SJCRH30 (cell line): ENCODE results near the gene RBM11. TPM values are rescaled to one million over a fixed set of nuclear protein-coding genes. Genes with fewer than 3 reads are reported as not detected.

Experiments used
- DNase-seq, 2 experiments: peaks; one replicate each; pipeline ENCODE4 v3.0.0-alpha.2; 2015 to 2020
- H3K27ac ChIP-seq: fragments of 250-450 bp; sonication (Bioruptor Pico); 2 replicates; pipeline ENCODE4 v1.5.1; 2020; ENCODE audit warnings: mild to moderate bottlenecking, moderate library complexity
- H3K27me3 ChIP-seq: fragments of 250-450 bp; sonication (Bioruptor Pico); 2 replicates; pipeline ENCODE4 v1.5.1; 2020; ENCODE audit warnings: mild to moderate bottlenecking, moderate library complexity
- H3K36me3 ChIP-seq: fragments of 250-450 bp; sonication (Bioruptor Pico); 2 replicates; pipeline ENCODE4 v1.5.1; 2020; ENCODE audit warnings: mild to moderate bottlenecking, moderate library complexity
- H3K4me1 ChIP-seq: fragments of 250-450 bp; sonication (Bioruptor Pico); 2 replicates; pipeline ENCODE4 v1.5.1; 2020; ENCODE audit warnings: mild to moderate bottlenecking, moderate library complexity
- H3K4me3 ChIP-seq: fragments of 250-450 bp; sonication (Bioruptor Pico); 2 replicates; pipeline ENCODE4 v1.5.1; 2020; ENCODE audit warnings: mild to moderate bottlenecking, moderate library complexity
- H3K9me3 ChIP-seq: fragments of 250-450 bp; sonication (Bioruptor Pico); replicated peaks from 2 replicates; pipeline ENCODE4 v1.5.1; 2020; ENCODE audit warnings: mild to moderate bottlenecking, moderate library complexity
- total RNA-seq: library from RNA; depleted of rRNA; stranded (reverse); fragments of >200 nt; shearing (Covaris generic); gene quantifications from 2 replicates; pipeline ENCODE4 v1.2.3, GENCODE V29; 2014

RBM11 gene
- total RNA-seq, 1 experiment from 2014 or later, result not detected

DNA sequence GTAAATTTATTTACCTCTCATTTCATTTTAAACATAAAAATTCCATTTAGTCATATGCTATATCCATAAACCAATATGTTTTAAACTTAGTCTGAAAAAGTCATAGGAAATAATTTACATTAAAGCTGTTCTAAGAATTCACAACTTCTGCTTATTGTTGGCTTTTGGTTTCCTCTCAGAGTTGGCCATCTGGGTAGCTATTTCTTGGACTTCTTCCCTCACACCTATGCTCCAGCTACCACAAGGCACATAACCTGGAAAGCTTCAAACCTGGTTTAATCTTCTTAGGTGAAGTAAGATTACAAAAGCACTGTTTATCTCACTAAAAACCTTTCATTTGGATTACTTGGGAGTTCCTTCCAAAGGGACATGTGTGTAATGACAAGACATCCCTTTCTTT is 29.8 kb downstream of the RBM11 start:
- H3K4me1 ChIP-seq, result no peaks in the 10 kb centered on the region
- no peak overlapping the region for H3K4me3 ChIP-seq
- no peak overlapping the region for H3K27ac ChIP-seq
- no peak for DNase-seq
- no peaks in the 10 kb centered on the region for H3K27me3 ChIP-seq
- no peaks in the 10 kb centered on the region for H3K9me3 ChIP-seq
- no peaks in the 10 kb centered on the region for H3K36me3 ChIP-seq

DNA sequence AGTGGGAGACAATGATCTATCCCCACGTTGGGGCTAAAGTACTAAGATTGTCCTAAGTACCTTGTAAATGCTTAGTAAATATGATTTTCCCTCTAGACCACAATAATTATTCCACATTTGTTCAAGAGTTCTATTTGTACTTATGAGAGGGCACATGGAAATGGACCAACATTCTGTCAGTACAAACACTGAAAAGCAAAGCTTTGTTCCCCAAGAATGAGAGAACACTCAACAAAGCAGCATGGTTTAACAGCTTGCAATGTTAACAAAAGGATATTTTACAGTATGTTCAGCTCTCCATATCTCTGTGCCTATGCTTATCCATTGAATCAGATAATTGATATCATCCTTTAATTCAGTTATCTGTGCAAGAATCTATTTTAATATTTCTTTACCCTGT is 35.4 kb downstream of the RBM11 start:
- H3K4me3 ChIP-seq, result no peak overlapping the region
- H3K27ac ChIP-seq, result no peak overlapping the region
- H3K4me1 ChIP-seq, result no peaks in the 10 kb centered on the region
- H3K36me3 ChIP-seq, result no peaks in the 10 kb centered on the region
- DNase-seq, result no peak
- H3K9me3 ChIP-seq, result no peaks in the 10 kb centered on the region
- no peaks in the 10 kb centered on the region; the same call in 1 of the 2 replicates for H3K27me3 ChIP-seq

DNA sequence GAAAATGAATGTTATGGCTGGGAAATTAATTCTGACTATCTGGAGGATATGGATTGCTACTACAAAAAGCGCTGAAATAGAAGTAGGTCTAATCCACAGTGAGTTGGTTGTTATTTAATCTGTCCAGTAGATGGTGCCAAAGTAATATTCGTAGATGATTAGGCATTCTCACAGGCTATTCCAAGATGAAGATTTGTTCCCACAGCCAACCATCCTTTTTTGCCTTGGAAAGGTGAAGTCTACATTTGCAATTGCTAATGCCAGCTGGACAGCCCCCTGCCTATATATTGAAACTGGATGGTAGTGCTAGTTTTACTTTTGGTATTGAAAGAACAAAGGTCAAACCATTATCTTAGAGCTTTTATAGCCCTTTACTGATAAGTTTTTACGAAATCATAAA is 43.8 kb downstream of the RBM11 start:
- no peak overlapping the region for H3K4me3 ChIP-seq
- DNase-seq, result peak in 1 of 2 experiments; percentile 75

DNA sequence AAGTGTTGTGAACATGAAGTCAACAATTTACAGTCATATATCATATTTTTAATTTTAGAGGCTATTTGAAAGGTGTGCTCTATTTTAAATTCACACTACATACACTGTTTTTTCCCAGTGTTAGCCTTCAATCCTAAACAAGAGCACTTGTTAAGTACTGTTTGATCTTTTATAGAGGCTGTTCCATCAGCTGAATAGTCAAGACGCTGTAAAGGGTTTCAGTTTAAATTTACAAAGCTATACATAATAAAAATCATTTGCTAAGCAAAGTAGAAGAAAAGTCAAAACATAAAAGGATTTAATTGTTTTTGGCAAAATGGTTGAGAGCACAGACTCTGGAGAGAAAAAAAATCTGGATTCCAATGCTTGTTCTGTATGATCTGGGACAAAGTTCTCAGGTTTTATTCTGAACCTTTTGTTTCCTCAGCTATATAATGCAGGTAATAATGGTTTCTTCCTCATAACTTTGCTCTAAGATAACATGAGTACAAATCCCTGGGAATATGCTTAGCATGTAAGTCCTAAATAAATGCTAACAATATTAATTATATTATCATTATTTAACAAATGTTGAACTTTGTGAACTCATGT is 44.3 kb downstream of the RBM11 start:
- no peaks in the 10 kb centered on the region for H3K9me3 ChIP-seq
- DNase-seq, result no peak
- no peaks in the 10 kb centered on the region for H3K36me3 ChIP-seq
- H3K27me3 ChIP-seq, result peaks cover 3% of the 10 kb centered on the region; the same call in 1 of the 2 replicates
- H3K27ac ChIP-seq, result no peak overlapping the region
- no peaks in the 10 kb centered on the region for H3K4me1 ChIP-seq
- no peak overlapping the region for H3K4me3 ChIP-seq

More for the DNA sequence above, 43.8 kb downstream of the RBM11 start:
- Histone ChIP-seq H3K27me3 (peaks cover 3% of the 10 kb centered on the region; the same call in 1 of the 2 replicates), H3K9me3 (no peaks in the 10 kb centered on the region), H3K36me3 (no peaks in the 10 kb centered on the region), H3K4me1 (no peaks in the 10 kb centered on the region), H3K27ac (no peak overlapping the region)

DNA sequence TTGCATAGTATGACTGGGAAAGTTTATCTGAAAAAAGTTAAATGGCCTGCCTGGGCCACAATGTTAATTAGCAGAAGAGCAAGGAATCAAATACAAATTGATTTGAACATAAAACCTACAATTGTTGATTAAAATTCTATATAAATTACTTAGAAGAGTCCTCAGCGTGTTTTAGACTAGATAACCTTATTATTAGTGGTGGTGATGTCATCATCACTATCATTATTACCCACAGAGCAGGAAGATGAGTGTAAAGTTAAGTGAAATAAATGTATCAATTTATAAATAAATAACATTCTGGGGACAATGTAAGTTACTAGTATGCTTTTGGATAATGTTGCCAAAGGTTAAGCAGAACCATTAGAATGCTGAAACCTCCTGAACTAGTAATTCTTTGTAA is 46.1 kb downstream of the RBM11 start:
- Histone ChIP-seq H3K36me3 (no peaks in the 10 kb centered on the region), H3K27ac (no peak overlapping the region), H3K27me3 (peaks cover 3% of the 10 kb centered on the region), H3K9me3 (no peaks in the 10 kb centered on the region), H3K4me1 (no peaks in the 10 kb centered on the region), H3K4me3 (no peak overlapping the region)
- no peak for DNase-seq

DNA sequence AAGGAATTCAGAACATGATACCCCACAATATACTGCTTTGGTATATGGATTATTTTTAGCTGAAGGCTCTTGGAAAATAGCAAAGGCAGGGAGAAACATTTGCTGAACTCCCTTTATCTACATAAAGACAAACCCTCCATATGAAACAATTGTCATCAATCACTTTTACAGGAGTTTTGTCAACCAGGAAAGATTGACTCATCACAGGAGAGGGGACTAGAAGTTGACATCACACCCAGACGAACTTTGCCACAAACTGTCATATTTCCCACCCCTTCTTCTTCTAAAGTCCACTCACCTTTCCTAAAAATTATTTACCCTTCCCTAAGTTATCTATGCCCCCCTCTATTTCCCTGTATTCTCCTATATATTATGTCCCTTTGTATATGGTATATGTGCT is 47.9 kb downstream of the RBM11 start:
- no peaks in the 10 kb centered on the region for H3K4me1 ChIP-seq
- no peak for DNase-seq
- no peak overlapping the region for H3K4me3 ChIP-seq
- no peaks in the 10 kb centered on the region for H3K36me3 ChIP-seq
- H3K27me3 ChIP-seq, result no peaks in the 10 kb centered on the region; the same call in 1 of the 2 replicates
- no peaks in the 10 kb centered on the region for H3K9me3 ChIP-seq
- H3K27ac ChIP-seq, result no peak overlapping the region

- Histone ChIP-seq H3K4me1 (no peaks in the 10 kb centered on the region), H3K36me3 (no peaks in the 10 kb centered on the region)
- no peak for DNase-seq
Measured at GRCh38 chr21:14265023-14265422, 49.1 kb downstream of the RBM11 start.

GRCh38 chr21:14267076-14267475 is 51.1 kb downstream of the RBM11 start:
- Histone ChIP-seq H3K4me1 (no peaks in the 10 kb centered on the region), H3K4me3 (no peak overlapping the region), H3K36me3 (no peaks in the 10 kb centered on the region), H3K27ac (no peak overlapping the region), H3K27me3 (no peaks in the 10 kb centered on the region; the same call in none of the 2 replicates), H3K9me3 (no peaks in the 10 kb centered on the region)
- DNase-seq, result no peak

More at GRCh38 chr21:14265023-14265422, 49.1 kb downstream of the RBM11 start:
- Histone ChIP-seq H3K27me3 (no peaks in the 10 kb centered on the region; the same call in 1 of the 2 replicates), H3K9me3 (no peaks in the 10 kb centered on the region), H3K27ac (no peak overlapping the region), H3K4me3 (no peak overlapping the region)

DNA sequence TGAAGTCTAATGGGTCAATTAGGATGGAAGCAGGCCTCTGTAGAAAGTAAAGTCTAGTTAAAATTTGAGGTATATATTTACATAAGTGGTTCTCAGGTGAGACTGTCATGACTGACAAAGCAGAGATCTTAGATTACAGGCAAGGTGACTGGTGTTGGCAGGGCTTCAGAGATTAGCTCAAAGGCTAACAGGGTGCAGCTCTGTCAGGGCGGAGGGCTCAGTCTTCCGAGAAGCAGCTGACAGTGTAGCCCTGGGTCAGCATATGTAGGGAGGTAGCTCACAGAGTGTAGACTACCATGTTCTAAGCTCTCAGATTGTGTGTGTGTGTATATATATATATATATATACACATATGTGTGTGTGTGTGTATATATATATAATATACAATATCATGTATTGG is 54.7 kb downstream of the RBM11 start:
- Histone ChIP-seq H3K27me3 (no peaks in the 10 kb centered on the region; the same call in none of the 2 replicates), H3K4me1 (no peaks in the 10 kb centered on the region), H3K27ac (no peak overlapping the region), H3K36me3 (no peaks in the 10 kb centered on the region), H3K9me3 (peaks cover 3% of the 10 kb centered on the region; the same call in 1 of the 2 replicates), H3K4me3 (no peak overlapping the region)
- DNase-seq, result no peak

DNA sequence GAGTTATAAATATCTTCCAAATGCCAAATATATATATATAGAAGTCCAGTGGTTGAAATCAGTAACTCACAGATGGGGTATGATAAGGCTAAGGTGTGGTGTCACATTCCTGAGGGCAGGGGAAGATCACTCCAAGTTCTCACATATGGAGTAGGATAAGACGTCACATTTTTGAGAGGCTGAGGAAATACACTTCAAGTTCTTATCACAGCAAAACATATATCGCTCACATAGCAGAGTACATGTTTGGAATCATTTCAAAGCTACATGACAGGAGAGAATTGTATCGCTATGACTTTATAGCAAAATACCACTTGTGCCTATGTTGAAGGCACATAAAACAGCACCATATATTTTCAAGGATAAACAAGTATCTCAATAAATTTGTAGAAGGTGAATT is 55.1 kb downstream of the RBM11 start:
- no peak overlapping the region for H3K4me3 ChIP-seq
- no peak for DNase-seq
- H3K27me3 ChIP-seq, result no peaks in the 10 kb centered on the region; the same call in 1 of the 2 replicates
- no peak overlapping the region for H3K27ac ChIP-seq
- H3K4me1 ChIP-seq, result no peaks in the 10 kb centered on the region
- H3K9me3 ChIP-seq, result peaks cover 3% of the 10 kb centered on the region; the same call in 1 of the 2 replicates
- no peaks in the 10 kb centered on the region for H3K36me3 ChIP-seq

DNA sequence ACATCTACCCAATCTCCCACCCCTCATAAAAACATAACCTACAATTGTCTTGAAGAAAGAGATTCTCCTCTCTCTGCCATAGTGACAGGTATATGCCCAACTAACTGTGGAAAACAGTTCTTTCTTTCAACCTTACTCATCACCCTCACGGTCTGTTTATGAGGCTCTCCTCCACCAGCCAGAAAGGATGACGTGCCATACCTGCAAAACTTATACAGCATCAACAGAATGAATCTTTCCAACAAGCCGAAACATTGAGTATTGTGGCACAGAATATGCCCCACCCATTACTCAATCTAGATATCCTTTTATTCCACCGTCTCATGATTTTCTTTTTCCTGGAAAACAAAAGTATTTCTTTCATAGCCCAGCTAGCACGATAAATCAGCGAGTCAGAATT is 55.7 kb downstream of the RBM11 start:
- Histone ChIP-seq H3K36me3 (no peaks in the 10 kb centered on the region), H3K27me3 (no peaks in the 10 kb centered on the region; the same call in 1 of the 2 replicates), H3K4me1 (no peaks in the 10 kb centered on the region), H3K27ac (no peak overlapping the region), H3K4me3 (no peak overlapping the region), H3K9me3 (peaks cover 3% of the 10 kb centered on the region; the same call in 1 of the 2 replicates)
- no peak for DNase-seq

DNA sequence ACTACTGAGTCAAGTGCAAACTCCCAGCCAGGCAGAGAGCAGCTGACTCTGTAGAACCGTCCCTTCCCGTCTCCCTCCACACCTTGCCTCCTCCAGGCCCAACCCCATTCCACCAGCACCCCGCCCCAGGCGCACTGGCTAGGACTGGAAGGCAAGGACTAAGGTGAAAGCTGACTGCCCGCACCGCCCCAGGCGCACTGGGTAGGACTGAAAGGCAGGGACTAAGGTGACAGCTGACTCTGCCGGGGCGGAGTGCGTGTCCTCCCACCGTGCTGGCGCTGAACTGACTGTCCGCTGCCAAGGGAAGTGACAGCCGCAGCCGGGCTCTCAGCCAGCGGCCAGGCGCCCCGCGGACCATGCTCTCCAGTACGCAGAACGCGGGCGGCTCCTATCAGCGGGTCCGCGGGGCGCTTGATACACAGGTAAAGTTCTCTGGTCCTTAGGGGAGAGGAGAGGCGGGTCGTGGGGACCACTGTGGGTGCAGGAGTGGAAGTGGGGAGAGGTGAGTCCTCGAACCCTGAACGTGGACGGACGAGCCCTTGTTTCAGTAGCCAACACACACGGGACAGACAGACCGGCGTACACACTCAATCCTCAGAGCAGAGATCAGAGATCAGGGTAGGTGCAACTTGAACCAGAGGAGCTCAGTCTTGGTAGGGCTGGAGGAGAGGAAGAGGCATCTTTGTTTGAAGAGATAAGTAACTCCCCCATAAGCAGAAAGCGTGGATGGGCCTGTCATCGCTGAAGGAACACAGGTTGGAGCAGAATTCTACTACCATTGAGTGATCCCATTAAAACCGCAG is 58.0 kb downstream of the RBM11 start:
- Histone ChIP-seq H3K9me3 (peaks cover 3% of the 10 kb centered on the region; the same call in 1 of the 2 replicates), H3K4me1 (no peaks in the 10 kb centered on the region), H3K36me3 (no peaks in the 10 kb centered on the region), H3K27ac (no peak overlapping the region), H3K27me3 (no peaks in the 10 kb centered on the region; the same call in 1 of the 2 replicates), H3K4me3 (no peak overlapping the region)
- DNase-seq, result no peak

GRCh38 chr21:14275702-14276205 is 59.8 kb downstream of the RBM11 start:
- no peaks in the 10 kb centered on the region for H3K36me3 ChIP-seq
- peaks cover 3% of the 10 kb centered on the region; the same call in 1 of the 2 replicates for H3K9me3 ChIP-seq
- no peak overlapping the region for H3K4me3 ChIP-seq
- peaks cover 4% of the 10 kb centered on the region; the same call in 1 of the 2 replicates for H3K27me3 ChIP-seq
- no peak for DNase-seq
- H3K4me1 ChIP-seq, result no peaks in the 10 kb centered on the region
- no peak overlapping the region for H3K27ac ChIP-seq
